Measurements from ENCODE around the gene ATP5PB. TPM values are rescaled to one million over a fixed set of nuclear protein-coding genes. Genes with fewer than 3 reads are reported as not detected.

The ATP5PB gene
- 203 and 272 TPM in 2 replicates for total RNA-seq

- H3K27ac ChIP-seq (ENCODE audit: low read depth, low read length) = peak within 1 kb of the TSS; percentile 88
- peak within 1 kb of the TSS; percentile 94 for H3K4me2 ChIP-seq (ENCODE audit: insufficient read depth, low read length)
- no peaks in the 10 kb centered on the region for H3K9me3 ChIP-seq (ENCODE audit: low read depth, low read length)
- H3K27me3 ChIP-seq (ENCODE audit: insufficient read depth, low read length) = no peaks in the 10 kb centered on the region
- TF ChIP-seq, protein P1, sequence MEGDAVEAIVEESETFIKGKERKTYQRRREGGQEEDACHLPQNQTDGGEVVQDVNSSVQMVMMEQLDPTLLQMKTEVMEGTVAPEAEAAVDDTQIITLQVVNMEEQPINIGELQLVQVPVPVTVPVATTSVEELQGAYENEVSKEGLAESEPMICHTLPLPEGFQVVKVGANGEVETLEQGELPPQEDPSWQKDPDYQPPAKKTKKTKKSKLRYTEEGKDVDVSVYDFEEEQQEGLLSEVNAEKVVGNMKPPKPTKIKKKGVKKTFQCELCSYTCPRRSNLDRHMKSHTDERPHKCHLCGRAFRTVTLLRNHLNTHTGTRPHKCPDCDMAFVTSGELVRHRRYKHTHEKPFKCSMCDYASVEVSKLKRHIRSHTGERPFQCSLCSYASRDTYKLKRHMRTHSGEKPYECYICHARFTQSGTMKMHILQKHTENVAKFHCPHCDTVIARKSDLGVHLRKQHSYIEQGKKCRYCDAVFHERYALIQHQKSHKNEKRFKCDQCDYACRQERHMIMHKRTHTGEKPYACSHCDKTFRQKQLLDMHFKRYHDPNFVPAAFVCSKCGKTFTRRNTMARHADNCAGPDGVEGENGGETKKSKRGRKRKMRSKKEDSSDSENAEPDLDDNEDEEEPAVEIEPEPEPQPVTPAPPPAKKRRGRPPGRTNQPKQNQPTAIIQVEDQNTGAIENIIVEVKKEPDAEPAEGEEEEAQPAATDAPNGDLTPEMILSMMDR (IDR thresholded peaks at IDR 0.05; ENCODE audit: extremely low read depth, low read depth, low read length) = no peak
- peak; percentile 96 for DNase-seq (ENCODE audit: insufficient read length, low spot score, missing footprints)
- peaks cover 31% of the 10 kb centered on the region for H3K36me3 ChIP-seq (ENCODE audit: insufficient read depth, low read length)
- peak within 1 kb of the TSS; percentile 93 for H3K4me3 ChIP-seq (ENCODE audit: insufficient read depth, low read length)
- H3K79me2 ChIP-seq (ENCODE audit: insufficient read depth, low read length) = peaks cover 87% of the 10 kb centered on the region
- peaks cover 17% of the 10 kb centered on the region for H3K4me1 ChIP-seq (ENCODE audit: insufficient read depth, low read length)
- peak within 1 kb of the TSS; percentile 98 for H2AFZ ChIP-seq (ENCODE audit: low read length)
- H4K20me1 ChIP-seq (ENCODE audit: insufficient read depth, low read length) = peaks cover 15% of the 10 kb centered on the region
Observed at GRCh38 chr1:111448918-111449702, at the start of gene ATP5PB, which contains the start of gene WDR77. Gene ATP5PB, plus strand, starts transcription at chr1:111449464. Its CDS starts 78 bp downstream, at chr1:111449542. Gene WDR77, minus strand, starts transcription at chr1:111449256. Its CDS starts 87 bp downstream, at chr1:111449169.

GRCh38 chr1:111399792-111400610, 49.3 kb upstream of the ATP5PB start:
- Histone ChIP-seq H3K4me3 (ENCODE audit: insufficient read depth, low read length) (no peak overlapping the region), H3K4me2 (ENCODE audit: insufficient read depth, low read length) (peak overlapping the region; percentile 66), H3K27ac (ENCODE audit: low read depth, low read length) (no peak overlapping the region), H3K79me2 (ENCODE audit: insufficient read depth, low read length) (no peaks in the 10 kb centered on the region), H4K20me1 (ENCODE audit: insufficient read depth, low read length) (no peaks in the 10 kb centered on the region), H3K4me1 (ENCODE audit: insufficient read depth, low read length) (no peaks in the 10 kb centered on the region), H3K36me3 (ENCODE audit: insufficient read depth, low read length) (no peaks in the 10 kb centered on the region), H2AFZ (ENCODE audit: low read length) (peak overlapping the region; percentile 71), H3K27me3 (ENCODE audit: insufficient read depth, low read length) (peaks cover 16% of the 10 kb centered on the region), H3K9me3 (ENCODE audit: low read depth, low read length) (no peaks in the 10 kb centered on the region)
- TF ChIP-seq, protein P1 (IDR thresholded peaks at IDR 0.05; ENCODE audit: extremely low read depth, low read depth, low read length) = peak; percentile 66
- DNase-seq (ENCODE audit: insufficient read length, low spot score, missing footprints) = no peak

DNA sequence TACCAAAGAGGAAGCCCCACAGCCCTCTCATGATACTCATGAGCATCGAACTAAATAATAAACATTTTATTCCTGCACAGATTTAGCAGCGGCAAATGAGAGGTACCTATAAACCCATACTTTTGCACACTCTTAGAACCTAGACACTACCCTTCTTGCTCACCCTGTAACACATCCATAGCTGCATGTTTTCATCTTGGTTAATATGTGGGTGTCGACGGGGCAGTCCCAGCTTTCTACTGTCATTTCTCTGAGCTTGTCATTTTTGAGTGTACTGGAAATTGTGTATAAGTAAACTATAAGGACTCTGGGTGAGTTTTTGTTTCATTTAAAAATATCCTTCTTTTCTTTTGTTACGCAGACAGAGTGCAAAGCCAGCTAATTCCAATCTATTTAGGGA, 47.2 kb upstream of the ATP5PB start:
- no peaks in the 10 kb centered on the region for H3K9me3 ChIP-seq (ENCODE audit: low read depth, low read length)

More for the DNA sequence above, 47.2 kb upstream of the ATP5PB start:
- Histone ChIP-seq H3K4me2 (ENCODE audit: insufficient read depth, low read length) (no peak overlapping the region), H3K79me2 (ENCODE audit: insufficient read depth, low read length) (no peaks in the 10 kb centered on the region), H4K20me1 (ENCODE audit: insufficient read depth, low read length) (no peaks in the 10 kb centered on the region), H3K4me1 (ENCODE audit: insufficient read depth, low read length) (no peaks in the 10 kb centered on the region), H3K4me3 (ENCODE audit: insufficient read depth, low read length) (no peak overlapping the region), H3K36me3 (ENCODE audit: insufficient read depth, low read length) (no peaks in the 10 kb centered on the region), H3K27ac (ENCODE audit: low read depth, low read length) (no peak overlapping the region), H2AFZ (ENCODE audit: low read length) (no peak overlapping the region), H3K27me3 (ENCODE audit: insufficient read depth, low read length) (peaks cover 16% of the 10 kb centered on the region)
- DNase-seq (ENCODE audit: insufficient read length, low spot score, missing footprints) = no peak
- TF ChIP-seq, protein P1 (IDR thresholded peaks at IDR 0.05; ENCODE audit: extremely low read depth, low read depth, low read length) = no peak
